GM18519 (cell line): ENCODE measurements around the gene FOXC2.

Experiments
- ATAC-seq: cut with Tn5 transposase; IDR thresholded peaks from one replicate; pipeline ENCODE4 v1.9.1; 2021; ENCODE audit warnings: mild to moderate bottlenecking, moderate library complexity; ENCODE audit not compliant: unreplicated experiment, low FRiP score

FOXC2 gene

GRCh38 chr16:86532526-86532815, 34.2 kb upstream of the FOXC2 start:
- no peak for ATAC-seq

GRCh38 chr16:86533076-86533475, 33.6 kb upstream of the FOXC2 start:
- no peak for ATAC-seq

- no peak for ATAC-seq
Measured at GRCh38 chr16:86533767-86534351, 32.8 kb upstream of the FOXC2 start.

- ATAC-seq, result no peak
Measured at GRCh38 chr16:86534779-86535615, 31.6 kb upstream of the FOXC2 start.

GRCh38 chr16:86536621-86537020, 30.0 kb upstream of the FOXC2 start:
- ATAC-seq, result no peak

GRCh38 chr16:86537486-86537885, 29.1 kb upstream of the FOXC2 start:
- no peak for ATAC-seq

- ATAC-seq, result no peak
Measured at GRCh38 chr16:86538196-86538780, 28.3 kb upstream of the FOXC2 start.

GRCh38 chr16:86540894-86541293, 25.7 kb upstream of the FOXC2 start:
- no peak for ATAC-seq

GRCh38 chr16:86541560-86541959, 25.1 kb upstream of the FOXC2 start:
- no peak for ATAC-seq

GRCh38 chr16:86542756-86543750, 23.6 kb upstream of the FOXC2 start:
- no peak for ATAC-seq

- ATAC-seq, result no peak
Measured at GRCh38 chr16:86545481-86545880, 21.1 kb upstream of the FOXC2 start.

- no peak for ATAC-seq
Measured at GRCh38 chr16:86545954-86546637, 20.5 kb upstream of the FOXC2 start.

GRCh38 chr16:86546638-86547013, 20.0 kb upstream of the FOXC2 start:
- no peak for ATAC-seq

- no peak for ATAC-seq
Measured at GRCh38 chr16:86547286-86547685, 19.3 kb upstream of the FOXC2 start.

GRCh38 chr16:86549076-86549892, 17.3 kb upstream of the FOXC2 start:
- no peak for ATAC-seq

- no peak for ATAC-seq
Measured at GRCh38 chr16:86549893-86550190, 16.8 kb upstream of the FOXC2 start.

- ATAC-seq, result no peak
Measured at GRCh38 chr16:86550281-86550680, 16.3 kb upstream of the FOXC2 start.

- ATAC-seq, result no peak
Measured at GRCh38 chr16:86553356-86553755, 13.3 kb upstream of the FOXC2 start.

GRCh38 chr16:86554599-86554916, 12.1 kb upstream of the FOXC2 start:
- no peak for ATAC-seq
